Ovary (tissue), 10 donors: Measurements from ENCODE around the gene ADORA3. TPM values are rescaled to one million over a fixed set of nuclear protein-coding genes. Genes with fewer than 3 reads are reported as not detected.
"Not testable (repeated sequence)": the region's sequence is repeated elsewhere in the genome, so short reads cannot be mapped to it uniquely, and the experiment has no call there.

Source experiments
- DNase-seq, 5 donors: peaks; one replicate each; pipeline ENCODE4 v3.0.0-alpha.2; 2019 to 2020
- H3K27ac ChIP-seq, 2 donors: fragments of 200-600 bp; one replicate each; pipeline versions ENCODE4 v1.5.1 to v1.8.0; 2019 to 2022
- H3K27me3 ChIP-seq: fragments of 200-600 bp; one replicate; pipeline ENCODE4 v1.8.0; 2022
- H3K36me3 ChIP-seq: fragments of 200-600 bp; sonication (generic); one replicate; pipeline ENCODE4 v1.5.1; 2019
- H3K4me1 ChIP-seq: one replicate; pipeline ENCODE4 v1.8.1; 2013; ENCODE audit warnings: mild to moderate bottlenecking, moderate library complexity; ENCODE audit not compliant: insufficient read depth
- H3K4me3 ChIP-seq: fragments of 200-600 bp; sonication (generic); one replicate; pipeline ENCODE4 v1.5.1; 2017
- H3K9me3 ChIP-seq, 2 donors: fragments of 200-600 bp in 1 of 2; sonication (generic) in 1 of 2; one replicate each; pipeline versions ENCODE4 v1.5.1 to v1.8.1; 2013 to 2019; ENCODE audit warnings: mild to moderate bottlenecking in 1 of 2, moderate library complexity in 1 of 2
- EP300 ChIP-seq: sonication (generic); formaldehyde crosslinking; IDR thresholded peaks from one replicate; pipeline ENCODE4 v1.6.1; 2017; ENCODE audit warnings: antibody characterized with exemption
- POLR2A ChIP-seq: fragments of 450-650 bp; IDR thresholded peaks from one replicate; pipeline ENCODE4 v1.6.1; 2017; ENCODE audit warnings: antibody characterized with exemption, mild to moderate bottlenecking, moderate library complexity
- whole genome bisulfite sequencing, 3 donors: extraction: QIAGEN DNeasy Blood & Tissue Kit in 1 of 3; methylation state at CpG; one replicate each; pipeline versions ENCODE4 v1.1.5 to v1.1.7; 2013 to 2017; 5-methylcytosine and 5-hydroxymethylcytosine counted together
- intact Hi-C, 4 donors: fragments of 100-400 bp; cut with DNase I; formaldehyde crosslinking; loops; one replicate each; pipeline versions ENCODE4 v1.11.0 to v1.15.1; 2022 to 2023
- long read RNA-seq, 3 donors: library from polyadenylated mRNA in 2 of 3; unstranded in 2 of 3; transcript quantifications; one replicate each; pipeline ENCODE4 v2.0.0 and lab custom pipeline, GENCODE V29; 2021 to 2026
- polyA plus RNA-seq, 2 donors: library from polyadenylated mRNA; stranded (reverse); fragments of 200-250 nt in 1 of 2; fragments of 350-450 nt in 1 of 2; fragmentation: Illumina TruSeq in 1 of 2; extraction: RNeasy Lipid Tissue Mini Kit (QIAGEN cat#74804) in 1 of 2; gene quantifications; one replicate each; pipeline ENCODE4 v1.2.3, GENCODE V29; 2013 to 2014
- total RNA-seq, 7 donors: library from RNA; depleted of rRNA in 2 of 7; stranded (reverse); fragments of >200 nt in 2 of 7; fragmentation: NEBNext Ultra II Directional in 3 of 7; extraction: Animal tissue kit (Norgen Biotek cat#: 25700) in 3 of 7; gene quantifications; one replicate each; pipeline versions ENCODE4 v1.1.0 to v1.2.4, GENCODE V29; 2016 to 2023
- TF ChIP-seq, protein P1 (sequence below), 3 donors: fragments of 450-650 bp in 2 of 3; fragments of 200-600 bp in 1 of 3; IDR thresholded peaks; one replicate each; pipeline versions ENCODE4 v1.5.1 to v1.8.0; 2016 to 2022; ENCODE audit warnings: antibody characterized with exemption in 3 of 3, mild to moderate bottlenecking in 1 of 3
- donor health status: DM: no; HTN: no; CAD: no; lungs with moderate emphysema.
- donor health status: DM: no; HTN: no; CAD: no.
- donor health status: Bipolar disorder and iron deficiency.
- donor health status: DM: yes; HTN: yes; CAD: no.
- donor health status: DM: no; HTN: no; CAD: no.
- donor health status: DM: yes; HTN: yes; CAD: no.

ADORA3 gene
- 1 to 10 TPM; 1.4 to 7.2 (median 3.8) TPM for total RNA-seq
- 10 to 100 TPM in 1 of 2 donors, 1 to 10 TPM in 1; 2.4 to 11.1 TPM for polyA plus RNA-seq
- long read RNA-seq, donor 1, transcript ADORA3-201 (2 exons, 1,884 nt) = major isoform, 5 of 5 reads
- long read RNA-seq, donor 1, partial matches to known transcripts = 0 of 5 reads
- long read RNA-seq, donor 1, other reads (novel, unspliced or antisense) = 0 of 5 reads
- long read RNA-seq, donor 2, partial matches to known transcripts = 0 of 1 reads
- long read RNA-seq, donor 2, other reads (novel, unspliced or antisense) = 0 of 1 reads
- long read RNA-seq, donor 3, transcript ADORA3-201 (2 exons, 1,884 nt) = major isoform, 6 of 6 reads
- long read RNA-seq, donor 3, partial matches to known transcripts = 0 of 6 reads
- long read RNA-seq, donor 3, other reads (novel, unspliced or antisense) = 0 of 6 reads

GRCh38 chr1:111503585-111504060 lies at the start of gene ADORA3, which contains the start of gene TMIGD3:
TSS of gene ADORA3 (minus strand) at chr1:111503633. CDS start at chr1:111503354, 279 bp downstream.
TSS of gene TMIGD3 (minus strand) at chr1:111503633. CDS start at chr1:111503354, 279 bp downstream.
- H3K4me3 ChIP-seq = no peak within 1 kb of the TSS
- TF ChIP-seq POLR2A (no peak), EP300 (no peak)
- TF ChIP-seq, protein P1, sequence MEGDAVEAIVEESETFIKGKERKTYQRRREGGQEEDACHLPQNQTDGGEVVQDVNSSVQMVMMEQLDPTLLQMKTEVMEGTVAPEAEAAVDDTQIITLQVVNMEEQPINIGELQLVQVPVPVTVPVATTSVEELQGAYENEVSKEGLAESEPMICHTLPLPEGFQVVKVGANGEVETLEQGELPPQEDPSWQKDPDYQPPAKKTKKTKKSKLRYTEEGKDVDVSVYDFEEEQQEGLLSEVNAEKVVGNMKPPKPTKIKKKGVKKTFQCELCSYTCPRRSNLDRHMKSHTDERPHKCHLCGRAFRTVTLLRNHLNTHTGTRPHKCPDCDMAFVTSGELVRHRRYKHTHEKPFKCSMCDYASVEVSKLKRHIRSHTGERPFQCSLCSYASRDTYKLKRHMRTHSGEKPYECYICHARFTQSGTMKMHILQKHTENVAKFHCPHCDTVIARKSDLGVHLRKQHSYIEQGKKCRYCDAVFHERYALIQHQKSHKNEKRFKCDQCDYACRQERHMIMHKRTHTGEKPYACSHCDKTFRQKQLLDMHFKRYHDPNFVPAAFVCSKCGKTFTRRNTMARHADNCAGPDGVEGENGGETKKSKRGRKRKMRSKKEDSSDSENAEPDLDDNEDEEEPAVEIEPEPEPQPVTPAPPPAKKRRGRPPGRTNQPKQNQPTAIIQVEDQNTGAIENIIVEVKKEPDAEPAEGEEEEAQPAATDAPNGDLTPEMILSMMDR (IDR thresholded peaks at IDR 0.05) = no peak
- peaks cover 5% of the 10 kb centered on the region for H3K4me1 ChIP-seq
- H3K36me3 ChIP-seq = no peaks in the 10 kb centered on the region
- H3K27ac ChIP-seq = no peak within 1 kb of the TSS
- no peaks in the 10 kb centered on the region for H3K9me3 ChIP-seq
- H3K27me3 ChIP-seq = no peaks in the 10 kb centered on the region
- 72 to 77% (median 76%) methylated on average over 4 of the region's 4 CpGs for WGBS, 3 donors
- no peak for DNase-seq
- intact Hi-C loops = loop anchor here in 3 of 4 donors (10.0 kb wide), 2 partner anchors 151 to 241 kb away; no protein-coding TSS in a partner anchor

GRCh38 chr1:111553196-111553595 lies 49.8 kb upstream of the ADORA3 start:
- TF ChIP-seq, protein P1 (IDR thresholded peaks at IDR 0.05) = no peak
- no peak for TF ChIP-seq EP300
- no peak for TF ChIP-seq POLR2A
- H3K27me3 ChIP-seq = no peaks in the 10 kb centered on the region
- no peaks in the 10 kb centered on the region for H3K36me3 ChIP-seq
- H3K4me1 ChIP-seq = no peaks in the 10 kb centered on the region
- intact Hi-C loops = no loop called here
- H3K27ac ChIP-seq = no peak overlapping the region
- no peak overlapping the region for H3K4me3 ChIP-seq
- H3K9me3 ChIP-seq = no peaks in the 10 kb centered on the region
- WGBS, 3 donors = 83 to 91% (median 85%) methylated on average over 3 of the region's 3 CpGs
- DNase-seq = no peak

DNA sequence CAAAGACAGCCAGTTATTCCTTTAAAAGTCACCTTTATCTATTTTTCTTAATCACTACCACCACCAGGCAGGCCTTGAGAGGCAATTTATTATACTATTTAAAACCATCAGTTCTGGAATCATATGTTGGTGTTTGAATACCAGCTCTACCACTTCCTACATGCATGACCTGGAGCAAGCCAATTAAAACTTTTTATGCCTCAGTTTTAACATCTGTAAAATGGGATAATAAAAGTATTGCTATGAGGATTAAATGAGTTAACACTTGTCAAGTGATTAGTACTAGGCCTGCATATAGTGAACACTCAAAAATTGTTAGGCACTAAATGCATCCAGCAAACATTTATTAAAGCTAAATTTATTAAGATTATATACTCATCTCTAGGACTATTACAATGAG lies 49.2 kb upstream of the ADORA3 start:
- no peak overlapping the region for H3K27ac ChIP-seq
- no peaks in the 10 kb centered on the region for H3K27me3 ChIP-seq
- no peaks in the 10 kb centered on the region for H3K36me3 ChIP-seq
- intact Hi-C loops = no loop called here
- no peak for DNase-seq
- H3K4me3 ChIP-seq = no peak overlapping the region
- H3K9me3 ChIP-seq = no peaks in the 10 kb centered on the region
- H3K4me1 ChIP-seq = no peaks in the 10 kb centered on the region
- TF ChIP-seq POLR2A (no peak), EP300 (no peak)
- TF ChIP-seq, protein P1 (IDR thresholded peaks at IDR 0.05) = no peak

- Histone ChIP-seq H3K4me3 (no peak overlapping the region), H3K9me3 (no peaks in the 10 kb centered on the region), H3K4me1 (no peaks in the 10 kb centered on the region), H3K27ac (no peak overlapping the region), H3K27me3 (no peaks in the 10 kb centered on the region), H3K36me3 (no peaks in the 10 kb centered on the region)
- intact Hi-C loops = no loop called here
- DNase-seq = no peak
- TF ChIP-seq EP300 (no peak), POLR2A (no peak)
- TF ChIP-seq, protein P1 (IDR thresholded peaks at IDR 0.05) = no peak
- 74 to 77% (median 77%) methylated on average over 8 of the region's 8 CpGs for WGBS, 3 donors
Measured at GRCh38 chr1:111551623-111552411, 48.4 kb upstream of the ADORA3 start.

- not testable (repeated sequence) for H3K4me1 ChIP-seq, DNase-seq
- WGBS, 3 donors = 71 to 85% (median 74%) methylated on average over 1 of the region's 1 CpG
Measured at GRCh38 chr1:111547786-111548185, 44.4 kb upstream of the ADORA3 start.

More at GRCh38 chr1:111547786-111548185, 44.4 kb upstream of the ADORA3 start:
- H3K9me3 ChIP-seq, H3K27ac ChIP-seq, H3K4me3 ChIP-seq, H3K36me3 ChIP-seq, intact Hi-C loops, H3K27me3 ChIP-seq: not testable (repeated sequence)
